ENCODE data around the gene LGR6. TPM values are rescaled to one million over a fixed set of nuclear protein-coding genes. Genes with fewer than 3 reads are reported as not detected.
A peak's percentile ranks its signal among the peaks of the same experiment; 100 is the strongest.

Gene LGR6
- total and polyA plus RNA-seq, 10 of the 15 experiments (the other 5 are each of a cell fraction or from before 2014, with no cell fraction given) = not detected

- no peaks in the 10 kb centered on the region for H3K79me2 ChIP-seq (ENCODE audit: control insufficient read depth, insufficient read depth, low read length)
- ChIA-PET RAD21 (ENCODE audit: unreplicated experiment) (interaction anchor here (1.1 to 2.4 kb wide), 15 partner anchors 10 to 527 kb away, joined by 3 to 39 read pairs (median 6); partner anchors contain the start of genes PTPN7 and UBE2T), POLR2A (no interaction called here), CTCF (interaction anchor here (0.6 to 2.9 kb wide), 53 partner anchors 8 to 797 kb away, joined by 3 to 52 read pairs (median 4); partner anchors contain the start of genes ARL8A and PTPN7), SMC1A (ENCODE audit: uncharacterized antibody, unreplicated experiment) (interaction anchor here (0.6 to 1.7 kb wide), 10 partner anchors 32 to 876 kb away, joined by 3 to 23 read pairs (median 4); partner anchors contain the start of gene PTPN7)
- WGBS (ENCODE audit: insufficient coverage, insufficient replicate concordance, low lambda C conversion rate, missing lambda C conversion rate) = 18% methylated on average over 16 of the region's 18 CpGs
- H4K20me1 ChIP-seq (ENCODE audit: control insufficient read depth, insufficient read depth) = no peaks in the 10 kb centered on the region
- no peaks in the 10 kb centered on the region for H3K36me3 ChIP-seq (ENCODE audit: control insufficient read depth in 2 of 2, insufficient read depth in 2 of 2, low read length in 1 of 2)
- H3K9me3 ChIP-seq (replicated peaks; ENCODE audit: control insufficient read depth, insufficient read depth, low read length) = no peaks in the 10 kb centered on the region
- H3K27ac ChIP-seq (ENCODE audit: control insufficient read depth, insufficient read depth) = no peak overlapping the region
- no peaks in the 10 kb centered on the region for H3K4me1 ChIP-seq (ENCODE audit: control insufficient read depth, insufficient read depth, low read length)
- intact Hi-C loops (cut with micrococcal nuclease; ENCODE audit: unreplicated experiment) = loop anchor here (1.0 to 10.0 kb wide), 4 partner anchors 44 to 526 kb away; no protein-coding TSS in a partner anchor
- in situ Hi-C loops (cut with MboI) = no loop called here
- H2AFZ ChIP-seq (ENCODE audit: control insufficient read depth, low read depth, low read length) = no peak overlapping the region
- H3K4me2 ChIP-seq (ENCODE audit: control insufficient read depth, insufficient read depth) = no peak overlapping the region
- FAIRE-seq (peak; percentile 87), ATAC-seq (peak; percentile 80), DNase-seq (ENCODE audit: low read depth, low spot score) (no peak)
- no TSS peak for BruUV-seq (replicated peaks)
- H3K27me3 ChIP-seq (replicated peaks in 1 of 2; ENCODE audit: control insufficient read depth in 2 of 2, insufficient read depth in 2 of 2, low read length in 1 of 2) = peaks cover 7 to 11% of the 10 kb centered on the region in 2 experiments
- no peak overlapping the region for H3K9ac ChIP-seq (ENCODE audit: control insufficient read depth, insufficient read depth, low read length)
- no peak overlapping the region for H3K4me3 ChIP-seq
- TF ChIP-seq HDAC6 (IDR thresholded peaks at IDR 0.05; ENCODE audit: unreplicated experiment) (no peak), ZNF24 (IDR thresholded peaks at IDR 0.05) (no peak), SUPT20H (IDR thresholded peaks at IDR 0.05; ENCODE audit: borderline replicate concordance, control insufficient read depth, low read depth, low read length) (no peak), NRF1 (conservative IDR thresholded peaks at IDR 0.05; ENCODE audit: low read depth, low read length) (no peak), YY1 (IDR thresholded peaks at IDR 0.05; ENCODE audit: low read depth, low read length) (0 out of 2 replicates have a peak, but pooled peaks have one; percentile 18), SMC3 (IDR thresholded peaks at IDR 0.05; ENCODE audit: borderline replicate concordance, low read length) (peak; percentile 64; the same call in 1 of the 2 replicates), ZNF217 (IDR thresholded peaks at IDR 0.05) (no peak), IKZF2 (IDR thresholded peaks at IDR 0.05) (no peak), RUNX3 (IDR thresholded peaks at IDR 0.05; ENCODE audit: low read length) (peak; percentile 12; the same call in 1 of the 2 replicates), RAD51 (IDR thresholded peaks at IDR 0.05) (no peak), SKIL (IDR thresholded peaks at IDR 0.05; ENCODE audit: low read depth, poor library complexity, severe bottlenecking) (no peak), SMAD5 (IDR thresholded peaks at IDR 0.05; ENCODE audit: low read depth) (no peak), STAT1 (conservative IDR thresholded peaks at IDR 0.05) (no peak), RCOR1 (conservative IDR thresholded peaks at IDR 0.05; ENCODE audit: low read depth, low read length) (no peak), CREB1 (IDR thresholded peaks at IDR 0.05; ENCODE audit: low read depth) (no peak), MTA2 (IDR thresholded peaks at IDR 0.05; ENCODE audit: low read depth) (no peak), PKNOX1 (IDR thresholded peaks at IDR 0.05) (no peak), E4F1 (IDR thresholded peaks at IDR 0.05; ENCODE audit: borderline replicate concordance, partially characterized antibody) (no peak)
Observed at GRCh38 chr1:202192770-202193613, 607 bp upstream of the LGR6 start.
